Liver (tissue), 9 donors: ENCODE measurements around the gene FITM1. TPM values are rescaled to one million over a fixed set of nuclear protein-coding genes. Genes with fewer than 3 reads are reported as not detected.

Experiments
- DNase-seq: peaks from one replicate; pipeline ENCODE4 v3.0.0-alpha.2; 2017; ENCODE audit warnings: low spot score
- H3K27ac ChIP-seq, 2 donors: one replicate each; pipeline ENCODE4 v1.7.0; 2013; ENCODE audit warnings: inconsistent platforms in 2 of 2, low read length in 2 of 2, control low read depth in 1 of 2, low read depth in 1 of 2, mild to moderate bottlenecking in 1 of 2
- H3K27me3 ChIP-seq, 4 donors: one replicate each; pipeline versions ENCODE4 v1.6.1 to v1.7.0; 2013; ENCODE audit warnings: low read length in 3 of 4, inconsistent platforms in 1 of 4, mild to moderate bottlenecking in 1 of 4, moderate library complexity in 1 of 4; ENCODE audit not compliant: control insufficient read depth in 4 of 4, insufficient read depth in 4 of 4
- H3K36me3 ChIP-seq, 4 donors: one replicate each; pipeline versions ENCODE4 v1.6.1 to v1.7.0; 2013; ENCODE audit warnings: low read length in 3 of 4, mild to moderate bottlenecking in 3 of 4, low read depth in 1 of 4, moderate library complexity in 1 of 4; ENCODE audit not compliant: control insufficient read depth in 4 of 4, insufficient read depth in 3 of 4
- H3K4me1 ChIP-seq, 4 donors: one replicate each; pipeline versions ENCODE4 v1.6.1 to v1.7.0; 2013; ENCODE audit warnings: low read length in 3 of 4, mild to moderate bottlenecking in 3 of 4, moderate library complexity in 1 of 4; ENCODE audit not compliant: control insufficient read depth in 4 of 4, insufficient read depth in 4 of 4
- H3K4me3 ChIP-seq, 3 donors: one replicate each; pipeline versions ENCODE4 v1.6.1 to v1.7.0; 2013; ENCODE audit warnings: low read length in 3 of 3, control low read depth in 1 of 3, low read depth in 1 of 3, mild to moderate bottlenecking in 1 of 3
- H3K9ac ChIP-seq, 2 donors: one replicate each; pipeline ENCODE4 v1.7.0; 2013; ENCODE audit warnings: low read length in 2 of 2, mild to moderate bottlenecking in 2 of 2, moderate library complexity in 2 of 2, control low read depth in 1 of 2, low read depth in 1 of 2
- H3K9me3 ChIP-seq, 4 donors: one replicate each; pipeline versions ENCODE4 v1.6.1 to v1.7.0; 2013; ENCODE audit warnings: low read length in 3 of 4; ENCODE audit not compliant: control insufficient read depth in 4 of 4
- ATF3 ChIP-seq: IDR thresholded peaks from 2 replicates; pipeline ENCODE4 v1.6.1; 2016; ENCODE audit warnings: antibody characterized with exemption
- CTCF ChIP-seq: fragments of 150-350 bp; IDR thresholded peaks from 2 replicates; pipeline ENCODE4 v1.5.1; 2017; ENCODE audit warnings: improper control_type of control experiment, low read depth, low read length; ENCODE audit not compliant: missing input control
- EGR1 ChIP-seq, 2 donors: IDR thresholded peaks; 2 replicates each; pipeline ENCODE4 v1.6.1; 2016 to 2018; ENCODE audit warnings: antibody characterized with exemption in 2 of 2, low read depth in 2 of 2
- FOXA1 ChIP-seq: IDR thresholded peaks from 2 replicates; pipeline ENCODE4 v1.6.1; 2016; ENCODE audit warnings: antibody characterized with exemption
- GABPA ChIP-seq, 2 donors: IDR thresholded peaks in 1 of 2; conservative IDR thresholded peaks in 1 of 2; 2 replicates each; pipeline ENCODE4 v1.6.1; 2016; ENCODE audit warnings: antibody characterized with exemption in 2 of 2, mild to moderate bottlenecking in 1 of 2, moderate library complexity in 1 of 2
- HNF4A ChIP-seq, 2 donors: conservative IDR thresholded peaks; 2 replicates each; pipeline ENCODE4 v1.6.1; 2016; ENCODE audit warnings: antibody characterized with exemption in 2 of 2, mild to moderate bottlenecking in 2 of 2
- HNF4G ChIP-seq: IDR thresholded peaks from 2 replicates; pipeline ENCODE4 v1.6.1; 2016; ENCODE audit warnings: antibody characterized with exemption
- JUND ChIP-seq, 2 donors: IDR thresholded peaks; 2 replicates each; pipeline ENCODE4 v1.6.1; 2016; ENCODE audit warnings: antibody characterized with exemption in 2 of 2
- NR2F2 ChIP-seq: IDR thresholded peaks from 2 replicates; pipeline ENCODE4 v1.6.1; 2016; ENCODE audit warnings: antibody characterized with exemption
- RAD21 ChIP-seq, 2 donors: IDR thresholded peaks; 2 replicates each; pipeline ENCODE4 v1.6.1; 2016; ENCODE audit warnings: antibody characterized with exemption in 2 of 2, mild to moderate bottlenecking in 2 of 2
- REST ChIP-seq: IDR thresholded peaks from 2 replicates; pipeline ENCODE4 v1.6.1; 2016; ENCODE audit warnings: antibody characterized with exemption, mild to moderate bottlenecking
- RXRA ChIP-seq, 2 donors: IDR thresholded peaks; 2 replicates each; pipeline ENCODE4 v1.6.1; 2017 to 2018; ENCODE audit warnings: antibody characterized with exemption in 2 of 2, mild to moderate bottlenecking in 1 of 2
- SP1 ChIP-seq: IDR thresholded peaks from 2 replicates; pipeline ENCODE4 v1.6.1; 2018; ENCODE audit warnings: antibody characterized with exemption, mild to moderate bottlenecking
- YY1 ChIP-seq: IDR thresholded peaks from 2 replicates; pipeline ENCODE4 v1.6.1; 2016; ENCODE audit warnings: antibody characterized with exemption, mild to moderate bottlenecking
- ZBTB33 ChIP-seq: IDR thresholded peaks from 2 replicates; pipeline ENCODE4 v1.6.1; 2016; ENCODE audit warnings: antibody characterized with exemption
- WGBS: extraction: QIAGEN DNeasy Blood & Tissue Kit; methylation state at CpG from one replicate; pipeline ENCODE4 v1.1.7; 2013; 5-methylcytosine and 5-hydroxymethylcytosine counted together
- polyA plus RNA-seq, 2 donors: library from polyadenylated mRNA; stranded (reverse) in 1 of 2; unstranded in 1 of 2; fragments of 200-250 nt in 1 of 2; fragments of >200 nt in 1 of 2; fragmentation: Nextera tagmentation in 1 of 2; extraction: Ambion mirVana in 1 of 2; gene quantifications; one replicate each; pipeline versions ENCODE4 v1.2.1 to v1.2.3, GENCODE V29; 2013 to 2015
- total RNA-seq, 2 donors: library from RNA; depleted of rRNA; stranded (reverse); fragments of >200 nt; gene quantifications; one replicate each; pipeline ENCODE4 v1.2.3, GENCODE V29; 2014
- donor health status: healthy.
- donor health status: healthy.
- donor health status: healthy.
- donor health status: healthy.
- donor health status: healthy.

FITM1 gene
- total and polyA plus RNA-seq, 4 donors: 1.7 to 16.1 (median 9.1) TPM

- no peak for TF ChIP-seq ZBTB33
- TF ChIP-seq ATF3: no peak
- TF ChIP-seq HNF4G: no peak
- TF ChIP-seq EGR1 (IDR thresholded peaks at IDR 0.05; ENCODE audit: low read depth in 2 of 2): no peak
- TF ChIP-seq SP1: no peak
Observed at GRCh38 chr14:24100982-24101494, 29.4 kb upstream of the FITM1 start (continued).

GRCh38 chr14:24102357-24103048, 28.0 kb upstream of the FITM1 start:
- Histone ChIP-seq H3K9ac (no peak overlapping the region), H3K36me3 (peaks cover 9 to 38% (median 25%) of the 10 kb centered on the region in 4 donors), H3K27me3 (no peaks in the 10 kb centered on the region), H3K9me3 (no peaks in the 10 kb centered on the region), H3K4me3 (no peak overlapping the region), H3K4me1 (peaks cover 2 to 83% (median 64%) of the 10 kb centered on the region in 4 donors), H3K27ac (no peak overlapping the region)
- no peak for TF ChIP-seq EGR1 (IDR thresholded peaks at IDR 0.05; ENCODE audit: low read depth in 2 of 2)
- no peak for TF ChIP-seq FOXA1
- no peak for TF ChIP-seq RAD21 (IDR thresholded peaks at IDR 0.05)
- TF ChIP-seq NR2F2: no peak
- TF ChIP-seq RXRA (IDR thresholded peaks at IDR 0.05): no peak
- no peak for TF ChIP-seq SP1
- TF ChIP-seq ZBTB33: no peak
- TF ChIP-seq HNF4A (conservative IDR thresholded peaks at IDR 0.05): no peak
- TF ChIP-seq REST: no peak
- TF ChIP-seq CTCF: no peak
- TF ChIP-seq ATF3: no peak
- TF ChIP-seq JUND (IDR thresholded peaks at IDR 0.05): no peak
- no peak for TF ChIP-seq GABPA (IDR thresholded peaks at IDR 0.05 in 1 of 2, conservative IDR thresholded peaks at IDR 0.05 in 1 of 2)
- TF ChIP-seq YY1: no peak
- WGBS: 73% methylated on average over 7 of the region's 7 CpGs
- no peak for DNase-seq
